ENCODE measurements around the gene TMC7. TPM values are rescaled to one million over a fixed set of nuclear protein-coding genes. Genes with fewer than 3 reads are reported as not detected.
A peak's percentile ranks its signal among the peaks of the same experiment; 100 is the strongest.

The TMC7 gene
- total RNA-seq, 3 donors from 2014 or later, result 5.4 to 12.4 (median 9.2) TPM

- no peak for ATAC-seq
- no peak for TF ChIP-seq CTCF (IDR thresholded peaks at IDR 0.05)
- H3K4me3 ChIP-seq, result no peak overlapping the region
- H3K4me1 ChIP-seq (ENCODE audit: low read depth), result no peaks in the 10 kb centered on the region
- H3K9me3 ChIP-seq, result no peaks in the 10 kb centered on the region
- H3K36me3 ChIP-seq (ENCODE audit: low read depth), result no peaks in the 10 kb centered on the region
- intact Hi-C loops (cut with DNase I, micrococcal nuclease), result loop anchor here in 1 of 2 donors (10.0 kb wide), 1 partner anchor 103 kb away; no protein-coding TSS in a partner anchor
- no peak for DNase-seq
Measured at GRCh38 chr16:19077879-19078278, 94.1 kb downstream of the TMC7 start.

- DNase-seq (no peak), ATAC-seq (no peak)
- H3K4me1 ChIP-seq (ENCODE audit: low read depth), result peaks cover 7% of the 10 kb centered on the region
- no peak for TF ChIP-seq CTCF (IDR thresholded peaks at IDR 0.05)
- H3K9me3 ChIP-seq, result no peaks in the 10 kb centered on the region
- intact Hi-C loops (cut with DNase I, micrococcal nuclease), result no loop called here
- no peak overlapping the region for H3K4me3 ChIP-seq
- H3K36me3 ChIP-seq (ENCODE audit: low read depth), result no peaks in the 10 kb centered on the region
Measured at GRCh38 chr16:19083670-19084069, 99.9 kb downstream of the TMC7 start.

- no peaks in the 10 kb centered on the region for H3K36me3 ChIP-seq (ENCODE audit: low read depth)
- no peak for TF ChIP-seq CTCF (IDR thresholded peaks at IDR 0.05)
- H3K4me3 ChIP-seq, result no peak overlapping the region
- H3K4me1 ChIP-seq (ENCODE audit: low read depth), result peaks cover 7% of the 10 kb centered on the region
- no peak for ATAC-seq
- intact Hi-C loops (cut with DNase I, micrococcal nuclease), result no loop called here
- no peak for DNase-seq
- H3K9me3 ChIP-seq, result no peaks in the 10 kb centered on the region
Measured at GRCh38 chr16:19084139-19084538, 100.4 kb downstream of the TMC7 start.

GRCh38 chr16:19084879-19085278 lies 101.1 kb downstream of the TMC7 start:
- DNase-seq, result no peak
- Histone ChIP-seq H3K4me1 (ENCODE audit: low read depth) (peaks cover 7% of the 10 kb centered on the region), H3K9me3 (no peaks in the 10 kb centered on the region), H3K4me3 (no peak overlapping the region), H3K36me3 (ENCODE audit: low read depth) (no peaks in the 10 kb centered on the region)
- intact Hi-C loops (cut with DNase I, micrococcal nuclease), result loop anchor here (5.0 kb wide), 3 partner anchors 82 to 417 kb away; partner anchors contain the start of gene SYT17 (in 1 of the 2)
- no peak for TF ChIP-seq CTCF (IDR thresholded peaks at IDR 0.05)
- no peak for ATAC-seq

- peak in 2 of 3 donors; percentile 49 to 88 for DNase-seq
- Histone ChIP-seq H3K9me3 (no peaks in the 10 kb centered on the region), H3K4me3 (no peak overlapping the region), H3K4me1 (ENCODE audit: low read depth) (peaks cover 7% of the 10 kb centered on the region), H3K36me3 (ENCODE audit: low read depth) (no peaks in the 10 kb centered on the region)
- intact Hi-C loops (cut with DNase I, micrococcal nuclease), result loop anchor here (5.0 kb wide), 3 partner anchors 82 to 417 kb away; partner anchors contain the start of gene SYT17 (in 1 of the 2)
- ATAC-seq, result peak; percentile 73
- no peak for TF ChIP-seq CTCF (IDR thresholded peaks at IDR 0.05)
Measured at GRCh38 chr16:19085679-19086200, 102.0 kb downstream of the TMC7 start.

Measured in mucosa of descending colon (tissue), 3 donors.